HG02885 (cell line): ENCODE measurements around the gene TEDC1.
"Not testable (repeated sequence)": the region's sequence is repeated elsewhere in the genome, so short reads cannot be mapped to it uniquely, and the experiment has no call there.

Experiments
- ATAC-seq: cut with Tn5 transposase; IDR thresholded peaks from one replicate; pipeline ENCODE4 v1.9.1; 2021; ENCODE audit warnings: mild to moderate bottlenecking; ENCODE audit not compliant: unreplicated experiment, poor library complexity

The TEDC1 gene

DNA sequence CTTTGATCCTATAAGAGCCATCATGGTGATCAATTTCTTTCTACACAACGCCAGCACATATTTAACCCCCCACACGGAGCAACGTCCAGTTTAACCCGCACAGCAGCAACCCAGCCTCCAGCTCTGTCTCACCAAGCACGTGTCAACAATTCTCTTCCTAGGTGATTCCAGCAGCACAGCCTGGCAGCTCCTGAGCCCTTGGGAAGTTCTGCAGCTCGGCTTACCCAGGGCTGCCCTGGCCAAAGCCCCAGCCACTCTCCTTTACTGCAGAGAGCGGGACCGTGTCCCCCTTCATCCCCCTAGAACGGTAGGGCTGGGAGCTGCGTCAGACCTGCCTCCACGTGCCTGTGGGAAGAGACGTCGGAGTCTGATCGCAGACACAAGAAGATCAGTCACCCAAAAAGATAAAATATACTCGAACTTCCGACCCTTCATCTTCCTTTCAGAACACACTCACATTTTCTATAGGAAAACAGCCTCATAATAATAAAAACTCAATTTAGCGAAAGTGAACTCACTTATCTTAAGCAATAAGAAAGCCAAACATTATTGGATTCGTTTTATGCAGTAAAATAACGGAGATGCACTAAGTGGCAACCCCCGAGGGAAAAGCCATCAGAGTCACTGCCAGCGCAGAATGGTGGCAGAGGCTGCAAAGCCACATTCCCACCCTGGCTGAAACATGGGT is 42.9 kb downstream of the TEDC1 start:
- no peak for ATAC-seq

DNA sequence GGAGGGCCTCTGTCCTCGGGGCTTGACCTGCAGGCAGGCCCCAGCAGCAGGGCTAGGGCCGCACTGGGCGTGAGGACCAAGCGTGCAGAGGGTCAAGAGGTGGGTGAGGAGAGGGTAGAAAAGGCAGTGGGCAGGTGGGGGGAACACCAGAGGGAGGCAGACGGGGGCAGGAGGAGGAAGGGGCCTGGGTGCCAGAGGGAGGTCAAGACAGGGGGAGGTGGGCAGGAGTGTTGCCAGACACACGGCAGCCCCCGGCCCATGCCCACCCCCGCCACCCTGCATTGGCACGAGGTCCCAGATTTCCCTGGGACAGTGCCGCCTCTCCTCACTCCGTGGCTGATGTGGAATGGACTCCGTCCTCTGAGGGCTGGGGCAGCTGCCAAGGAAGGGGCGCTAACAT is 43.5 kb downstream of the TEDC1 start:
- no peak for ATAC-seq

DNA sequence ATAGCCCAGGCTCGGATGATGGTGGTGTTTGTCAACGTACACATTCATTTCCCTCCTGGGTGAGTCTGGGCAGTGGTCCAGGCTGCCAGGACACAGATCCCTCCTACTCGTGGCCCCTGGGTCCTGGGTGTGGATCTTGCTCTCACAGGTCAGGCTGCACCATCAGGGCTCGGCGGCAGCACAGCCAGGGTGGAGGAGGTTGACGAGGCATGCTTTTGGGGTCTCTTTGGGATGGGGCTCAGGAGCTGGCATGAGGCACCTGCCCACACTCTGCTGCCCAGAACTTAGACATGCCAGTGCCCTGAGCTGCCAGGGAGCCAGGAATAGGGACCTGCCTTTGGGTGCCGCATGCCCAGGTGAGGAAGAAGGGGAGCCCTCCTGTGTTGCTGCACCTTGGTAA is 45.0 kb downstream of the TEDC1 start:
- no peak for ATAC-seq

DNA sequence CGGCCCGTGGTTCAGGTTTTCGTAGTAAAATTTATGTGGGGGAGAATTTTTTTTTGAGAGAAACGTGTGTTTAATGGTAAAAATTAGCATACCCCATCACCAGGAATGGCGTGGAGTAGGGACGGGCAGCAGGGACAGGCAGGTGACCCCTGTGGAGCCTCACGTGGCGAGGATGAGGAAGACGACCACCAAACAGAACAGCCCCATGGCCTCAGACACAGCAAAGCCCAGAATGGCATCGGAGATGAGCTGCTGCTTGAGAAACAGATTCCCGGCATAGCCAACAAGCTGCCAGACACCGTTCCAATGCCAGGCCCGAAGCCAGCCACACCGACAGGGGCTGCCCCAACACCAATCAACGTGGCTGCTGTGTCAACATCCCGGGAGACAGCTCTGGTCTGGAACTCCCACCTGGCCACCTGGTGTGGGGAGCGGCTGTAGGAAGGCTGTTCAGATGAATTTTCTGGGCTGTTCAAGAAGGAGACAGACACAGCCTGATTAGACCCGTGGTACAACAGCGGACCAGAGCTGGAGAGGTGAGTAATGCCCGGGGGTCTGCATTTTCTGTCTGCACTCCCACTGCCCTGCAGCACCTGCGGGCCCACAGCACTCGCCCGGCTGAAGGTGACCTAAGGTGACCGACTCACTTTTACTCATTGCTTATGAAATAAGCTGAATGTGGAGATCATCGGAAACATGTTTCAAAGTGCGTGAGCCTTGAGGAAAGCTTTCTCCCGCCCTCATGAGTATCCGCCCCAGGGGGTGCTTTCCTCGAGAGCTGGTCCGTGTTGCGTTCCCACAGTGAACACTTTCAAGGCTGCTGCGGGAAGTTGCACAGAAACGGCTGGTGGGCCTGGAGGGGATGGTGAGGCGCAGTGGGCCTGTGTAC is 45.9 kb downstream of the TEDC1 start:
- no peak for ATAC-seq

DNA sequence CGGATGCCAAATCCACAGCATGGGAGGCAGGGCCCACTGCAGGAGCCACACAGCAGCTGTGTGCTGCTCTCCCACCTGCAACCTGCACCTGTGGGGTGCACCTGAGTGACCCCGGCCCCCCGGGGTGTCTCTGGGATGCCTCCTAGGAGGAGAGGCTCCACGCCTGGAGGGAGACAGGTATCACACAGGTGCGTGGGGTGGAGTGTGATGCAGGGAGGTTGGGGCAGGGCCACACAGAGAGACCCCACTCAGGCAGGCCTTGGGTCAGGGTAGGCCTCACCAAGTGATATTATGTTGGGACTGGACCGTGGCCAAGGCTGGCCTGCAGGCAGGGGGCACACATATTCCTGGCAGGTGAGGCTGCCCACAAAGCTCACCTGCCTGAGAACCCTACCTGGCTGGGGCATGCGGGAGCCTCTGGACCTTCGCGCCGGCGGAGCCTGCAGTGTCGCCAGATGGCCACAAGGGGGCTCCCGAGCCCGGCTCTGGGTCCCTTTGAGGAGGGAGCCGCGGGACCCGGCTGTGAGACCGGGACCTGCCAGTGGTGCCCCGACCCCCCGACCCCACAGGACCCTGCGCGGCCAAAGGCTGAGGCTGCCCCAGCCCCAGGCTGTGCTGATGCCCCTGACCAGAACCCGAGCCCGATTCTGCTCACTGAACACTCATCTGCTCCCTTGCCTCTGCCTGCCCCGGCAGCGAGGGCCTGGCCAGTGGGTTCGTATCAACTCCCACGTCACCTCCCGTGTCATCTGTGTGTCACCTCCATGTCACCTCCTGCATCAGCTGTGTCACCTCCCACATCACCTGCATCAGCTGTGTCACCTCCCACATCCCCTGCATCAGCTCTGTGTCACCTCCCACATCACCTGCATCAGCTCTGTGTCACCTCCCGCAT is 46.8 kb downstream of the TEDC1 start:
- ATAC-seq, result peak; percentile 49

DNA sequence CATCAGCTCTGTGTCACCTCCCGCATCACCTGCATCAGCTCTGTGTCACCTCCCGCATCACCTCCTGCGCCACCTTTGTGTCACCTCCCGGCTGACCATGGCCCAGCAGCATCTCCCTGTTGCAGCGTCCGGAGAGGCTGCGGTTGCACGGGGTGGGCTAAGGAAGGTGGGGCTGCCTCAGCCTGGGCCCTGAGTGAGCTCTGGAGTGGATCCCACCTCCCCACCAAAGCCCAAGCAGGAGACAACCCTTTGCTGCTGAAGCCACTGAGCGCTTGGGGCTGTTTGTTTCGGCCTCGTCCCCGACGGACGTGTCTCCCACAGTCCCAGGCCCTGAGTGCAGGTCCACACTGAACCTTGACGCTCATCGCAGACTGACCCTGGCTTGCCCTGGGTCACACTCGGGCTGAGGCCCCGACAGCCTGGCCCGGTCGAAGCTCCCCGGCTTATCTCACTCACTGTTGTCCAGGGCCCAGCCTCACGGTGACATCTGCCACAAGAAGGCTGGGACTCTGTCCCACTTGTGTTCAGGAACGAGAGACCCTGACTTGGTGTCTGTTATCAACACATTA is 47.5 kb downstream of the TEDC1 start:
- no peak for ATAC-seq

DNA sequence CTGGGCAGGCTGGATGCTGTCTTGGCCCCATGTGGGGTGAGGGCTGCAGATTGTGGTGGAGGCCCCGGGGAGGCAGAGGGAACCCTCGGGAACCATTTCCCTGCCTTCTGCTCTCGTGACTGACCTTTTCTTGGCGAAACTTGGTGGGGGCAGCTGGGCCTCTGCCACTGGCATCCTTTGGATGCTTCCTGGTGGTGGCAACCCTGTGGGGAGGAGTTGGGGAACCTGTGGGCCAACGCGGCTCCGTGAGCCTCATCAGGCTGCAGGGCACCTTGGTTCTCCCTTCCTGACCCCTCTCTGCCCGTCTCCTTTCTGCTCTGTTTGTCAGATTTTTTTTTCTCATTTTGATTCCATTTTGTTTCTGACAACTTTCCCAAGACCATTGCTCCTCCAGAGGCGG is 49.8 kb downstream of the TEDC1 start:
- no peak for ATAC-seq

DNA sequence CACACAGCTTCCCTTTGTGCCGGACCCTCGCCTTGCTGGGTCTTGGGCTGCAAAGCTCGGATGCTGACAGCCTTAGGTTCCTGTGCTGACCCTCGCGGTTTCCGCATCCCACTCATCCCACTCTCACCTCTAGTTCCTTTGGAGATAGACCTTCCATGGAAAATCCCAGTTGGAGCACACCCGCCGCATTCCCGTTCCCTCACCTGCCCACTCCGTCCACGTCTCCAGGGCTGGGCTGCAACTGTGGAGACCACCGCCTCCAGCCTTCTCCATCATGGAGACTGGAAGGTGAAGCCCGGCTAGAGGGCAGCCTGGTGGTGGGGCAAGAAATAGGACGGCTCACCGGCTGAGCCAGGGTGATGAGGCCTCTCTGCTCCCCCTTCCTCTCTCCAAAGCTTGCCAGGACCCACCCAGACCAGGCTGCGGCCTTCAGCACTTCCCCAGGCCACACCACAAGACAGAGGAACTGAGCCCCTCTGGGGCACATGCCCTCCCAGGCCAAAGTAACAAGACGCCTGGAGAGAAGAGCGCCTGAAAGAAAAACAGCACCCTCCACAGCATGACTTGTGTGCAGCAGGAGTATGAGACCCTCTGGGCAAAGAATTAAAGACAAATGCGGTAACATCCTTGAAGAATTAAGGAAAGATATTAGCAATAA is 50.3 kb downstream of the TEDC1 start:
- no peak for ATAC-seq

DNA sequence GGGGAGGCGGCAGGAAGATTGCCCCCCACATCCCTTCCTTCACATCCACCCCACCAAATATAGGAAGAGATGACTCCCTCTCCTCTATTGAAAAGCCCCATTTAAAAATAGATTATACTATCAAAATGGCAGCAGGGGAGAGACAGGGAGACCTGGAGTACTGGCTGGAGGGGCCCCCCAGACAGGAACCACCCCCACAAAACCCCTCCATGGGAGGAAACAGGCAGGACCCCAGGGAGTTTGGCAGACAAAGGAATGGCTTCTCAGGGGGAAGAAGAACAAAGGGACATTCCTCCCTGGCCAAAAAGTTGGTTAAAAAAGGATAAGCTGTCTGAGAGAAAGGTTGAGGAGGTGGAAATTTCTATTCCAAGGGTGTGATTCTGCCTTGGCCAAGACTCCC is 54.6 kb downstream of the TEDC1 start:
- not testable (repeated sequence) for ATAC-seq

DNA sequence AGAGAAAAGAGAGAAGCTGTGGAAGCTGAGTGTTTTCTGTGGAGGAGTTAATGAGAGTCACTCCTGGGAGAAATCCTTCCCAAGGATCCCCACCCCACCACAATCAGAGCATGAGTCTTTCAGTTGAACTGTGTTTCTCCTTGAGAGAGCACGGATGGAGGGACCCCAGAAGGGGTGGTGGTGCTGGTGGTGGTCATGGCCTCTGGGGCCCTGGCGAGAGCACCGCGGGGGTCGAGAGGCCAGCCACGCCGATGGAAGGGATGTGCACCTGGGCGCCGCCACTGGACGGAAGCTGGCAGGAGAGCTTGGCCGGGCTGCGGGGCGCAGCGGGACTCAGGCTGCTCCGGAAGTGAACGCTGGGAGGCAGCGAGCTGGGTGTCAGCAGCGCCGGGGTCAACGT is 55.4 kb downstream of the TEDC1 start:
- ATAC-seq, result not testable (repeated sequence)

DNA sequence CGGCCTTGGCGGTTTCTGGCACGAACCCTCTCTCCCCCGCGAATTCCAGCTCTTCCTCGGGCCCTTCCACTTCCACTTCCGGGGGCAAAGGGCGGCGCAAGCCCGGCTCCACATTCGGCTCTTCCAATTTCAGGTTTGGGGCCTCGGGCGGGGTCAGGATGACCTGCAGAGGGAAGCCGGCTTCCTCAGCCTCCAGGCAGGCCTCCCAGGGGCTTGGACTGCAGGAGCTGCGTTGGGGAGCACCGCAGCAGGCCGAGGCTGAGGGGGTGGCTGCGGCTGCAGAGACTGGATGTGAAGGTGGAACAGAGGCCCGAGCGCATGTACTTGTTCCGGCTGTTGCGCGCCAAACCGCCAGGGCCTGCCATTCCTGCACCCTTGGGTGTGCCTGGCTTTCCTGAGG is 56.0 kb downstream of the TEDC1 start:
- not testable (repeated sequence) for ATAC-seq

DNA sequence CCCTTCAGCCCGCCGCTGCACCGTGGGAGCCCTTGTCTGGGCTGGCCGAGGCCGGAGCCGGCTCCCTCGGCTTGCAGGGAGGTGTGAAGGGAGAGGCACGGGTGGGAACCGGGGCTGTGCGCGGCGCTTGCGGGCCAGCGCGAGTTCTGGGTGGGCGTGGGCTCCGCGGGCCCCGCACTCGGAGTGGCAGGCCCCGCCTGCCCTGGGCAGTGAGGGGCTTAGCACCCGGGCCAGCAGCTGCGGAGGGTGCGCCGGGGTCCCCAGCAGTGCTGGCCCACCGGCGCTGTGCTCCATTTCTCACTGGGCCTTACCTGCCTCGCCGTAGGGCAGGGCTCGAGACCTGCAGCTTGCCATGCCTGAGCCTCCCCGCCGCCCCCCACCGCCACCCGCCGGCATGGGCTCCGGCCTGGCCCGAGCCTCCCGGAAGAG is 56.7 kb downstream of the TEDC1 start:
- no peak for ATAC-seq
